ENCODE results near the gene LY6G5B. TPM values are rescaled to one million over a fixed set of nuclear protein-coding genes. Genes with fewer than 3 reads are reported as not detected.

Gene LY6G5B
- total and polyA plus RNA-seq, 2 experiments from 2014 or later, result 7.9 to 8.4 TPM

DNA sequence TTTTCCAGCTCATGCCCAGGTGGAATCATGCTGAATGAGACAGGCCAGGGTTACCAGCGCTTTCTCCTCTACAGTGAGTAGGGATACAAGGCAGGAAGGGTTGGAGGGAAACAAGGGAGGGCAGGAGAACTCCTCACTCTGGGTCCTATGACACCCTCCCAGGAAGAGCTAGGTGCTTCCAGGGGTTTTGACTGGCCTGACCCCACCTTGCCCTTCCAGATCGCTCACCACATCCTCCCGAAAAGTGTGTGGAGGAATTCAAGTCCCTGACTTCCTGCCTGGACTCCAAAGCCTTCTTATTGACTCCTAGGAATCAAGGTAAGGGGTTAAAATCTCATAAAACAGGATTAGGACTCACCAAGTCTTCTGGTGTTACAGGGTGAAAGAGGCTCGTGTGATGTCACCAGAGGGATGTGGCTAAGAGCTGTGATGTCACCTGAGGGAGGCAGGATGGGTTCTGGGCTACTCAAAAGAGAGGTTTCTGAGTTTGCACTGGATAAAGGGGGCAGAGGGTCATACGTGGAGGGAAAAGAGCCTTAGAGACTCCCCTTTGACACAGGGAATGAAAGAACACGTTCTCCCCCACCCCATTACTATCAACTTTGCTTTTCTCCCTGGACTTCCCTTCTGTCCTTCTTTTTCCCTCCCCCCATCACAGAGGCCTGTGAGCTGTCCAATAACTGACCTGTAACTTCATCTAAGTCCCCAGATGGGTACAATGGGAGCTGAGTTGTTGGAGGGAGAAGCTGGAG lies 12.2 kb upstream of the LY6G5B start:
- Histone ChIP-seq H3K9me2 (ENCODE audit: insufficient read depth) (no peaks in the 10 kb centered on the region), H3K4me2 (no peak overlapping the region), H3K79me2 (replicated peaks; ENCODE audit: insufficient read depth) (peaks cover 25% of the 10 kb centered on the region), H2AFZ (no peak overlapping the region), H4K20me1 (replicated peaks; ENCODE audit: insufficient read depth) (no peaks in the 10 kb centered on the region; the same call in 1 of the 2 replicates), H3K4me3 (no peak overlapping the region), H3K36me3 (ENCODE audit: insufficient read depth) (peaks cover 4% of the 10 kb centered on the region; the same call in 1 of the 2 replicates), H3K4me1 (ENCODE audit: insufficient read depth) (peaks cover 13% of the 10 kb centered on the region), H3K27me3 (ENCODE audit: insufficient read depth) (no peaks in the 10 kb centered on the region), H3F3A (replicated peaks; ENCODE audit: low read depth) (peaks cover 19% of the 10 kb centered on the region), H3K27ac (ENCODE audit: low read depth) (no peak overlapping the region)
- H3K36me3 Mint-ChIP-seq (ENCODE audit: low read depth), result peaks cover 28% of the 10 kb centered on the region
- H3K4me1 Mint-ChIP-seq, result peaks cover 33% of the 10 kb centered on the region; the same call in 2 of the 3 replicates
- no peak for DNase-seq (ENCODE audit: low spot score)
- H3K4me3 Mint-ChIP-seq, result peak overlapping the region; percentile 9; the same call in 1 of the 3 replicates
- peak overlapping the region; percentile 80; the same call in 1 of the 2 replicates for H3K27ac Mint-ChIP-seq
- peaks cover 24% of the 10 kb centered on the region for H3K27me3 Mint-ChIP-seq (ENCODE audit: insufficient read depth, low read depth, poor library complexity)
- TF ChIP-seq ZNF114 (CRISPR knock-in tag; IDR thresholded peaks at IDR 0.05) (no peak), ZNF331 (CRISPR knock-in tag; IDR thresholded peaks at IDR 0.05; ENCODE audit: low read depth) (no peak), CREB1 (CRISPR knock-in tag; IDR thresholded peaks at IDR 0.05; ENCODE audit: low read depth) (0 out of 2 replicates have a peak, but pooled peaks have one; percentile 13), STAT1 (IDR thresholded peaks at IDR 0.05; ENCODE audit: unreplicated experiment) (no peak)
- TF ChIP-seq, protein P1, sequence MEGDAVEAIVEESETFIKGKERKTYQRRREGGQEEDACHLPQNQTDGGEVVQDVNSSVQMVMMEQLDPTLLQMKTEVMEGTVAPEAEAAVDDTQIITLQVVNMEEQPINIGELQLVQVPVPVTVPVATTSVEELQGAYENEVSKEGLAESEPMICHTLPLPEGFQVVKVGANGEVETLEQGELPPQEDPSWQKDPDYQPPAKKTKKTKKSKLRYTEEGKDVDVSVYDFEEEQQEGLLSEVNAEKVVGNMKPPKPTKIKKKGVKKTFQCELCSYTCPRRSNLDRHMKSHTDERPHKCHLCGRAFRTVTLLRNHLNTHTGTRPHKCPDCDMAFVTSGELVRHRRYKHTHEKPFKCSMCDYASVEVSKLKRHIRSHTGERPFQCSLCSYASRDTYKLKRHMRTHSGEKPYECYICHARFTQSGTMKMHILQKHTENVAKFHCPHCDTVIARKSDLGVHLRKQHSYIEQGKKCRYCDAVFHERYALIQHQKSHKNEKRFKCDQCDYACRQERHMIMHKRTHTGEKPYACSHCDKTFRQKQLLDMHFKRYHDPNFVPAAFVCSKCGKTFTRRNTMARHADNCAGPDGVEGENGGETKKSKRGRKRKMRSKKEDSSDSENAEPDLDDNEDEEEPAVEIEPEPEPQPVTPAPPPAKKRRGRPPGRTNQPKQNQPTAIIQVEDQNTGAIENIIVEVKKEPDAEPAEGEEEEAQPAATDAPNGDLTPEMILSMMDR (conservative IDR thresholded peaks at IDR 0.05; ENCODE audit: low read depth in 2 of 2), result no peak
- no peaks in the 10 kb centered on the region for H3K9me3 Mint-ChIP-seq
- no peak for ATAC-seq

DNA sequence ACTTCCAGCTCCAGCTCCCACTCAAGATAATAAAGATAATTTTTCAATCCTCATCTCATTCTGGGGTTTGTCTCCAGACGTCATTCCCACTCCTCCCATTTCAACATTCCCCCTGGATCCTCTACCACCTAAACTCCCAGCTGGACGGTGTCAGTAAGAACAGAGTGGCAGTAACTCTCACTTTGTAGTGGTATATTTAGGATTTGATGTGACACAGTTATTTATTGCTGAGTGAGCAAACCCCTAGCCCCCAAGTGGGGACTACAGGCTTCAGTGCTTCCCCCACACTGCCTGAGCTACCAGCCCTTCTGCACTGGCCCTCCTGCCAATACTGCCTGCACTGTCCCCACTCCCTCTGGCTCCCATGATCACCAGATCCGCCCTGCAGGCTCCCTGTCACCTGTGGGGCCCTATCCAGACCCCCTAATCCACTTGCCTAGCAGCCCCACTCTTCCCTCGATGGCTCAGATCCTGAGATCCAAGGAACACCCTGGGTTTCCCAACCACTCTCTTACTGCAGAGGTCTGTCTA lies 11.6 kb upstream of the LY6G5B start:
- Mint-ChIP-seq H3K27ac (peak overlapping the region; percentile 80; the same call in 1 of the 2 replicates), H3K4me3 (peak overlapping the region; percentile 90; the same call in 1 of the 3 replicates), H3K4me1 (peaks cover 35% of the 10 kb centered on the region), H3K36me3 (ENCODE audit: low read depth) (peaks cover 31% of the 10 kb centered on the region), H3K27me3 (ENCODE audit: insufficient read depth, low read depth, poor library complexity) (peaks cover 24% of the 10 kb centered on the region), H3K9me3 (no peaks in the 10 kb centered on the region)
- H4K20me1 ChIP-seq (replicated peaks; ENCODE audit: insufficient read depth), result no peaks in the 10 kb centered on the region; the same call in 1 of the 2 replicates
- DNase-seq (ENCODE audit: low spot score) (no peak), ATAC-seq (no peak)
- H3K36me3 ChIP-seq (ENCODE audit: insufficient read depth), result peaks cover 4% of the 10 kb centered on the region; the same call in 1 of the 2 replicates
- H3K79me2 ChIP-seq (replicated peaks; ENCODE audit: insufficient read depth), result peaks cover 28% of the 10 kb centered on the region
- peaks cover 13% of the 10 kb centered on the region for H3K4me1 ChIP-seq (ENCODE audit: insufficient read depth)
- no peak overlapping the region for H3K4me2 ChIP-seq
- no peak overlapping the region for H3K4me3 ChIP-seq
- no peaks in the 10 kb centered on the region for H3K9me2 ChIP-seq (ENCODE audit: insufficient read depth)
- no peaks in the 10 kb centered on the region for H3K27me3 ChIP-seq (ENCODE audit: insufficient read depth)
- H2AFZ ChIP-seq, result no peak overlapping the region
- no peak overlapping the region for H3K27ac ChIP-seq (ENCODE audit: low read depth)
- H3F3A ChIP-seq (replicated peaks; ENCODE audit: low read depth), result peaks cover 17% of the 10 kb centered on the region
- TF ChIP-seq ZNF331 (CRISPR knock-in tag; IDR thresholded peaks at IDR 0.05; ENCODE audit: low read depth), result no peak
- TF ChIP-seq JUNB (IDR thresholded peaks at IDR 0.05; ENCODE audit: unreplicated experiment), result no peak
- no peak for TF ChIP-seq NANOG (IDR thresholded peaks at IDR 0.05; ENCODE audit: borderline replicate concordance)
- TF ChIP-seq, protein P2, sequence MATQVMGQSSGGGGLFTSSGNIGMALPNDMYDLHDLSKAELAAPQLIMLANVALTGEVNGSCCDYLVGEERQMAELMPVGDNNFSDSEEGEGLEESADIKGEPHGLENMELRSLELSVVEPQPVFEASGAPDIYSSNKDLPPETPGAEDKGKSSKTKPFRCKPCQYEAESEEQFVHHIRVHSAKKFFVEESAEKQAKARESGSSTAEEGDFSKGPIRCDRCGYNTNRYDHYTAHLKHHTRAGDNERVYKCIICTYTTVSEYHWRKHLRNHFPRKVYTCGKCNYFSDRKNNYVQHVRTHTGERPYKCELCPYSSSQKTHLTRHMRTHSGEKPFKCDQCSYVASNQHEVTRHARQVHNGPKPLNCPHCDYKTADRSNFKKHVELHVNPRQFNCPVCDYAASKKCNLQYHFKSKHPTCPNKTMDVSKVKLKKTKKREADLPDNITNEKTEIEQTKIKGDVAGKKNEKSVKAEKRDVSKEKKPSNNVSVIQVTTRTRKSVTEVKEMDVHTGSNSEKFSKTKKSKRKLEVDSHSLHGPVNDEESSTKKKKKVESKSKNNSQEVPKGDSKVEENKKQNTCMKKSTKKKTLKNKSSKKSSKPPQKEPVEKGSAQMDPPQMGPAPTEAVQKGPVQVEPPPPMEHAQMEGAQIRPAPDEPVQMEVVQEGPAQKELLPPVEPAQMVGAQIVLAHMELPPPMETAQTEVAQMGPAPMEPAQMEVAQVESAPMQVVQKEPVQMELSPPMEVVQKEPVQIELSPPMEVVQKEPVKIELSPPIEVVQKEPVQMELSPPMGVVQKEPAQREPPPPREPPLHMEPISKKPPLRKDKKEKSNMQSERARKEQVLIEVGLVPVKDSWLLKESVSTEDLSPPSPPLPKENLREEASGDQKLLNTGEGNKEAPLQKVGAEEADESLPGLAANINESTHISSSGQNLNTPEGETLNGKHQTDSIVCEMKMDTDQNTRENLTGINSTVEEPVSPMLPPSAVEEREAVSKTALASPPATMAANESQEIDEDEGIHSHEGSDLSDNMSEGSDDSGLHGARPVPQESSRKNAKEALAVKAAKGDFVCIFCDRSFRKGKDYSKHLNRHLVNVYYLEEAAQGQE (IDR thresholded peaks at IDR 0.05; ENCODE audit: unreplicated experiment), result no peak

All from GM23338 (cell line).